Panc1 (cell line): ENCODE data around the gene ROBO2.

ENCODE experiments used
- POLR2AphosphoS5 ChIP-seq: IDR thresholded peaks from 2 replicates; pipeline ENCODE4 v1.6.1; 2012; ENCODE audit warnings: mild to moderate bottlenecking, low read depth, low read length, moderate library complexity
- TCF7L2 ChIP-seq: IDR thresholded peaks from 2 replicates; pipeline ENCODE4 v1.6.1; 2011; ENCODE audit warnings: mild to moderate bottlenecking, low read depth, low read length, inconsistent platforms
- TF ChIP-seq, protein P1 (sequence below): fragments of 450-650 bp; IDR thresholded peaks from 2 replicates; pipeline ENCODE4 v1.5.1; 2017; ENCODE audit warnings: mild to moderate bottlenecking
- TF ChIP-seq, protein P2 (sequence below), 2 experiments: IDR thresholded peaks; 2 replicates each; pipeline ENCODE4 v1.6.1; 2011 to 2012; ENCODE audit warnings: low read depth in 2 of 2, control low read depth in 1 of 2, low read length in 1 of 2, mild to moderate bottlenecking in 1 of 2, moderate library complexity in 1 of 2; ENCODE audit not compliant: insufficient read depth in 1 of 2

DNA sequence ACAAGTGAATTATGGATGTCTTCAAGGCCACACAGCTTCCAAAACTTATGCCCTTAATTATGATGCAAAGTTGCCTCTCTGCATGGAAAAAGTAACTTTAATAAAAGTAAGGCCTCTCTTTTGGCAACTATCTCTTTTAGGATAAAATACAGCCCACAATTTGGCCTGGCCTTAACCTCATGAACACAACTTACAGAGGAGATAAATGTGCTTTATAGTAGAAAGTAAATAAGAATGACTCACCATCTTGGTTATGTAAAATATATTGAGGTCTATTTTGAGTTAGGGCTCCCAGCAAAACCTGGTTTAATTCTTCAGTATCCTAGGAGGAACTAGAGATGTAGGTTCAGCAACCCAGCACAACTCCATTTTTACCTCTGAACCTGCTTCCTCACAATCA, 164.0 kb downstream of the ROBO2 start:
- TF ChIP-seq, protein P1, sequence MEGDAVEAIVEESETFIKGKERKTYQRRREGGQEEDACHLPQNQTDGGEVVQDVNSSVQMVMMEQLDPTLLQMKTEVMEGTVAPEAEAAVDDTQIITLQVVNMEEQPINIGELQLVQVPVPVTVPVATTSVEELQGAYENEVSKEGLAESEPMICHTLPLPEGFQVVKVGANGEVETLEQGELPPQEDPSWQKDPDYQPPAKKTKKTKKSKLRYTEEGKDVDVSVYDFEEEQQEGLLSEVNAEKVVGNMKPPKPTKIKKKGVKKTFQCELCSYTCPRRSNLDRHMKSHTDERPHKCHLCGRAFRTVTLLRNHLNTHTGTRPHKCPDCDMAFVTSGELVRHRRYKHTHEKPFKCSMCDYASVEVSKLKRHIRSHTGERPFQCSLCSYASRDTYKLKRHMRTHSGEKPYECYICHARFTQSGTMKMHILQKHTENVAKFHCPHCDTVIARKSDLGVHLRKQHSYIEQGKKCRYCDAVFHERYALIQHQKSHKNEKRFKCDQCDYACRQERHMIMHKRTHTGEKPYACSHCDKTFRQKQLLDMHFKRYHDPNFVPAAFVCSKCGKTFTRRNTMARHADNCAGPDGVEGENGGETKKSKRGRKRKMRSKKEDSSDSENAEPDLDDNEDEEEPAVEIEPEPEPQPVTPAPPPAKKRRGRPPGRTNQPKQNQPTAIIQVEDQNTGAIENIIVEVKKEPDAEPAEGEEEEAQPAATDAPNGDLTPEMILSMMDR: no peak
- TF ChIP-seq POLR2AphosphoS5 (no peak), TCF7L2 (no peak)
- TF ChIP-seq, protein P2, sequence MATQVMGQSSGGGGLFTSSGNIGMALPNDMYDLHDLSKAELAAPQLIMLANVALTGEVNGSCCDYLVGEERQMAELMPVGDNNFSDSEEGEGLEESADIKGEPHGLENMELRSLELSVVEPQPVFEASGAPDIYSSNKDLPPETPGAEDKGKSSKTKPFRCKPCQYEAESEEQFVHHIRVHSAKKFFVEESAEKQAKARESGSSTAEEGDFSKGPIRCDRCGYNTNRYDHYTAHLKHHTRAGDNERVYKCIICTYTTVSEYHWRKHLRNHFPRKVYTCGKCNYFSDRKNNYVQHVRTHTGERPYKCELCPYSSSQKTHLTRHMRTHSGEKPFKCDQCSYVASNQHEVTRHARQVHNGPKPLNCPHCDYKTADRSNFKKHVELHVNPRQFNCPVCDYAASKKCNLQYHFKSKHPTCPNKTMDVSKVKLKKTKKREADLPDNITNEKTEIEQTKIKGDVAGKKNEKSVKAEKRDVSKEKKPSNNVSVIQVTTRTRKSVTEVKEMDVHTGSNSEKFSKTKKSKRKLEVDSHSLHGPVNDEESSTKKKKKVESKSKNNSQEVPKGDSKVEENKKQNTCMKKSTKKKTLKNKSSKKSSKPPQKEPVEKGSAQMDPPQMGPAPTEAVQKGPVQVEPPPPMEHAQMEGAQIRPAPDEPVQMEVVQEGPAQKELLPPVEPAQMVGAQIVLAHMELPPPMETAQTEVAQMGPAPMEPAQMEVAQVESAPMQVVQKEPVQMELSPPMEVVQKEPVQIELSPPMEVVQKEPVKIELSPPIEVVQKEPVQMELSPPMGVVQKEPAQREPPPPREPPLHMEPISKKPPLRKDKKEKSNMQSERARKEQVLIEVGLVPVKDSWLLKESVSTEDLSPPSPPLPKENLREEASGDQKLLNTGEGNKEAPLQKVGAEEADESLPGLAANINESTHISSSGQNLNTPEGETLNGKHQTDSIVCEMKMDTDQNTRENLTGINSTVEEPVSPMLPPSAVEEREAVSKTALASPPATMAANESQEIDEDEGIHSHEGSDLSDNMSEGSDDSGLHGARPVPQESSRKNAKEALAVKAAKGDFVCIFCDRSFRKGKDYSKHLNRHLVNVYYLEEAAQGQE (IDR thresholded peaks at IDR 0.05; ENCODE audit: insufficient read depth in 1 of 2, low read depth in 2 of 2, low read length in 1 of 2): no peak
